Naive B cell (primary cell): ENCODE results near the gene PTGIS. TPM values are rescaled to one million over a fixed set of nuclear protein-coding genes. Genes with fewer than 3 reads are reported as not detected.
A peak's percentile ranks its signal among the peaks of the same experiment; 100 is the strongest.
"Not testable (repeated sequence)": the region's sequence is repeated elsewhere in the genome, so short reads cannot be mapped to it uniquely, and the experiment has no call there.

Source experiments
- ATAC-seq, 2 donors: fragments of 150-1000 bp; cut with Tn5 transposase; 2 replicates each; pipeline ENCODE4 v1.10.0; 2021; ENCODE audit warnings: low read depth in 2 of 2, mild to moderate bottlenecking in 2 of 2, moderate library complexity in 2 of 2
- DNase-seq: peaks from one replicate; pipeline ENCODE4 v3.0.0; 2022
- H3K27ac Mint-ChIP-seq, 6 donors: one replicate each; pipeline ENCODE4 v1.8.0; 2020 to 2022; ENCODE audit warnings: mild to moderate bottlenecking in 6 of 6, mixed read lengths in 6 of 6, moderate library complexity in 5 of 6, inconsistent platforms in 2 of 6
- H3K27me3 Mint-ChIP-seq, 3 donors: one replicate each; pipeline ENCODE4 v1.8.0; 2021 to 2022; ENCODE audit warnings: mixed read lengths in 3 of 3, mild to moderate bottlenecking in 1 of 3
- H3K36me3 Mint-ChIP-seq, 2 donors: one replicate each; pipeline ENCODE4 v1.8.0; 2020 to 2022; ENCODE audit warnings: mixed read lengths in 2 of 2, inconsistent platforms in 1 of 2, mild to moderate bottlenecking in 1 of 2
- H3K4me1 Mint-ChIP-seq, 3 donors: one replicate each; pipeline ENCODE4 v1.8.0; 2020 to 2022; ENCODE audit warnings: mixed read lengths in 3 of 3, inconsistent platforms in 1 of 3, mild to moderate bottlenecking in 1 of 3, moderate library complexity in 1 of 3
- H3K4me3 Mint-ChIP-seq, 8 donors: one replicate each; pipeline ENCODE4 v1.8.0; 2020 to 2022; ENCODE audit warnings: mild to moderate bottlenecking in 8 of 8, mixed read lengths in 8 of 8, moderate library complexity in 8 of 8, inconsistent platforms in 2 of 8
- H3K9me3 Mint-ChIP-seq, 7 donors: one replicate each; pipeline ENCODE4 v1.8.0; 2020 to 2022; ENCODE audit warnings: mixed read lengths in 7 of 7, mild to moderate bottlenecking in 5 of 7, inconsistent platforms in 2 of 7, moderate library complexity in 1 of 7
- polyA plus RNA-seq, 6 donors: library from polyadenylated mRNA; unstranded; fragments of 300-500 nt; fragmentation: Illumina TruSeq; gene quantifications; one replicate each; pipeline ENCODE4 v1.2.3, GENCODE V29; 2021; ENCODE audit warnings: low read depth in 6 of 6

Gene PTGIS
- not detected for polyA plus RNA-seq

GRCh38 chr20:49567421-49568277 lies at the start of gene PTGIS:
Gene PTGIS, minus strand, starts transcription at chr20:49568137. Its CDS starts 21 bp downstream, at chr20:49568116.
- Mint-ChIP-seq H3K27me3 (peaks cover 48 to 80% (median 75%) of the 10 kb centered on the region in 3 donors), H3K9me3 (peaks cover 0 to 10% (median 1%) of the 10 kb centered on the region in 7 donors), H3K4me3 (peak within 1 kb of the TSS in 4 of 8 donors; percentile 19 to 59 (median 53)), H3K27ac (no peak within 1 kb of the TSS), H3K36me3 (peaks cover 5 to 11% of the 10 kb centered on the region in 2 donors), H3K4me1 (peaks cover 4 to 14% (median 7%) of the 10 kb centered on the region in 3 donors)
- DNase-seq = no peak
- ATAC-seq = no peak

- ATAC-seq, H3K27ac Mint-ChIP-seq, H3K36me3 Mint-ChIP-seq, H3K27me3 Mint-ChIP-seq, H3K4me3 Mint-ChIP-seq, H3K9me3 Mint-ChIP-seq, DNase-seq, H3K4me1 Mint-ChIP-seq: not testable (repeated sequence)
Observed at GRCh38 chr20:49617394-49617793, 49.5 kb upstream of the PTGIS start.

GRCh38 chr20:49616154-49617007 lies 48.4 kb upstream of the PTGIS start:
- Mint-ChIP-seq H3K27me3 (no peaks in the 10 kb centered on the region), H3K9me3 (no peaks in the 10 kb centered on the region), H3K27ac (no peak overlapping the region), H3K4me1 (peaks cover 0 to 3% (median 2%) of the 10 kb centered on the region in 3 donors), H3K4me3 (no peak overlapping the region), H3K36me3 (no peaks in the 10 kb centered on the region)
- no peak for DNase-seq
- no peak for ATAC-seq

- Mint-ChIP-seq H3K9me3 (no peaks in the 10 kb centered on the region), H3K27ac (peak overlapping the region in 1 of 6 donors; percentile 58), H3K4me3 (no peak overlapping the region), H3K27me3 (peaks cover 0 to 4% (median 0%) of the 10 kb centered on the region in 3 donors), H3K4me1 (peaks cover 3 to 5% (median 5%) of the 10 kb centered on the region in 3 donors), H3K36me3 (no peaks in the 10 kb centered on the region)
- ATAC-seq = no peak
- DNase-seq = no peak
Observed at GRCh38 chr20:49615401-49616153, 47.6 kb upstream of the PTGIS start.

GRCh38 chr20:49615051-49615400 lies 47.1 kb upstream of the PTGIS start:
- H3K4me1 Mint-ChIP-seq, DNase-seq, H3K4me3 Mint-ChIP-seq, H3K27me3 Mint-ChIP-seq, H3K27ac Mint-ChIP-seq, H3K9me3 Mint-ChIP-seq, ATAC-seq, H3K36me3 Mint-ChIP-seq: not testable (repeated sequence)

- Mint-ChIP-seq H3K9me3 (no peaks in the 10 kb centered on the region), H3K4me3 (no peak overlapping the region), H3K4me1 (peaks cover 5 to 8% (median 6%) of the 10 kb centered on the region in 3 donors), H3K36me3 (no peaks in the 10 kb centered on the region), H3K27me3 (peaks cover 0 to 13% (median 0%) of the 10 kb centered on the region in 3 donors), H3K27ac (peak overlapping the region in 1 of 6 donors; percentile 27)
- ATAC-seq = no peak
- DNase-seq = no peak
Observed at GRCh38 chr20:49614338-49615050, 46.6 kb upstream of the PTGIS start.

GRCh38 chr20:49612127-49612738 lies 44.3 kb upstream of the PTGIS start:
- Mint-ChIP-seq H3K36me3 (no peaks in the 10 kb centered on the region), H3K27ac (no peak overlapping the region), H3K4me1 (peaks cover 9 to 16% (median 15%) of the 10 kb centered on the region in 3 donors), H3K4me3 (no peak overlapping the region), H3K27me3 (peaks cover 9 to 30% (median 16%) of the 10 kb centered on the region in 3 donors), H3K9me3 (no peaks in the 10 kb centered on the region)
- ATAC-seq (no peak), DNase-seq (no peak)

- Mint-ChIP-seq H3K27me3 (peaks cover 9 to 34% (median 16%) of the 10 kb centered on the region in 3 donors), H3K4me3 (peak overlapping the region in 2 of 8 donors; percentile 48 to 73), H3K4me1 (peaks cover 9 to 16% (median 15%) of the 10 kb centered on the region in 3 donors)
- H3K9me3 Mint-ChIP-seq, ATAC-seq, H3K36me3 Mint-ChIP-seq, H3K27ac Mint-ChIP-seq, DNase-seq: not testable (repeated sequence)
Observed at GRCh38 chr20:49611539-49612126, 43.7 kb upstream of the PTGIS start.

- Mint-ChIP-seq H3K9me3 (no peaks in the 10 kb centered on the region), H3K27me3 (peaks cover 9 to 40% (median 16%) of the 10 kb centered on the region in 3 donors), H3K27ac (no peak overlapping the region), H3K36me3 (no peaks in the 10 kb centered on the region), H3K4me3 (peak overlapping the region in 7 of 8 donors; percentile 48 to 73 (median 62)), H3K4me1 (peaks cover 9 to 16% (median 15%) of the 10 kb centered on the region in 3 donors)
- peak; percentile 71 to 76 for ATAC-seq
- DNase-seq = peak; percentile 69
Observed at GRCh38 chr20:49610691-49611538, 43.0 kb upstream of the PTGIS start.

- H3K4me1 Mint-ChIP-seq = peaks cover 9 to 16% (median 15%) of the 10 kb centered on the region in 3 donors
- peaks cover 9 to 52% (median 16%) of the 10 kb centered on the region in 3 donors for H3K27me3 Mint-ChIP-seq
- peak; percentile 75 to 77 for ATAC-seq
- H3K4me3 Mint-ChIP-seq = peak overlapping the region in 7 of 8 donors; percentile 12 to 81 (median 64)
- H3K27ac Mint-ChIP-seq = peak overlapping the region in 1 of 6 donors; percentile 64
- DNase-seq = peak; percentile 61
- H3K9me3 Mint-ChIP-seq = no peaks in the 10 kb centered on the region
- no peaks in the 10 kb centered on the region for H3K36me3 Mint-ChIP-seq
Observed at GRCh38 chr20:49608752-49609670, 41.1 kb upstream of the PTGIS start.
